ENCODE results near the gene FOXP3. TPM values are rescaled to one million over a fixed set of nuclear protein-coding genes. Genes with fewer than 3 reads are reported as not detected.

FOXP3 gene
- total RNA-seq, 1 experiment from 2014 or later: 0.26 TPM

DNA sequence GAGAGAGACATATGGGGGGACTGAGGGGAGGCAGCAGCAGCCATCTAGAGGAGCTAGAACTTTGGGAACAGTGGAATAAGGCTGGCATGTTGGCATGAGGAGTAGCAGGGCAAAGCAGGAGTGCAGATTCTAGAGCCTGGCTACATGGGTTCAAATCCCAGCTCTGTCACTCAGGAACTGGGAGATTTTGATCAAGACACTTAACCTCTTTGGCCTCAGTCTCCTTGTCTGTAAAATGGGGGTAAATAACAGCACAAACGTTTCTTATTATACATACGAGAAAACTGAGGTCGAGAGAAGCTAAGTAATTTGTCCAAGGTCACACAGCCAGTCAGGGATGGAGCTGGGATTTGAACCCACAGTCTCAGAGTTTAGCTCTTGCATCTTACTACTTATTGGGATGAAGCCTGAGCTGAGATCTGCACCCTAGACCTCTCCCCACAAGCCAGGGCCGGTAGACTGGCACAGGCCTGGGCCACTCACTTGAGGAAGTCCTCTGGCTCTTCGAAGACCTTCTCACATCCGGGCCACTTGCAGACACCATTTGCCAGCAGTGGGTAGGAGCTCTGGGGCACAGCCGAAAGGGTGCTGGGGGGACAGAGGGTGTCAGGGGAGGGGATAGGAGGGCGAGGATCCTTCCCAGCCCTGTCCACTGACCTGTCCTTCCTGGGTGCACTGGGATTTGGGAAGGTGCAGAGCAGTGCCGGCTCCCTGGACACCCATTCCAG, 8.1 kb downstream of the FOXP3 start:
- ChIA-PET POLR2A (interaction anchor here (0.7 kb wide), 1 partner anchor 298 kb away, joined by 3 read pairs; no protein-coding TSS in a partner anchor), CTCF (no interaction called here)
- no peaks in the 10 kb centered on the region for H3K9me3 ChIP-seq (ENCODE audit: control insufficient read depth, insufficient read depth, low read depth, low read length)
- BruUV-seq (replicated peaks): no TSS peak
- TF ChIP-seq, protein P1, sequence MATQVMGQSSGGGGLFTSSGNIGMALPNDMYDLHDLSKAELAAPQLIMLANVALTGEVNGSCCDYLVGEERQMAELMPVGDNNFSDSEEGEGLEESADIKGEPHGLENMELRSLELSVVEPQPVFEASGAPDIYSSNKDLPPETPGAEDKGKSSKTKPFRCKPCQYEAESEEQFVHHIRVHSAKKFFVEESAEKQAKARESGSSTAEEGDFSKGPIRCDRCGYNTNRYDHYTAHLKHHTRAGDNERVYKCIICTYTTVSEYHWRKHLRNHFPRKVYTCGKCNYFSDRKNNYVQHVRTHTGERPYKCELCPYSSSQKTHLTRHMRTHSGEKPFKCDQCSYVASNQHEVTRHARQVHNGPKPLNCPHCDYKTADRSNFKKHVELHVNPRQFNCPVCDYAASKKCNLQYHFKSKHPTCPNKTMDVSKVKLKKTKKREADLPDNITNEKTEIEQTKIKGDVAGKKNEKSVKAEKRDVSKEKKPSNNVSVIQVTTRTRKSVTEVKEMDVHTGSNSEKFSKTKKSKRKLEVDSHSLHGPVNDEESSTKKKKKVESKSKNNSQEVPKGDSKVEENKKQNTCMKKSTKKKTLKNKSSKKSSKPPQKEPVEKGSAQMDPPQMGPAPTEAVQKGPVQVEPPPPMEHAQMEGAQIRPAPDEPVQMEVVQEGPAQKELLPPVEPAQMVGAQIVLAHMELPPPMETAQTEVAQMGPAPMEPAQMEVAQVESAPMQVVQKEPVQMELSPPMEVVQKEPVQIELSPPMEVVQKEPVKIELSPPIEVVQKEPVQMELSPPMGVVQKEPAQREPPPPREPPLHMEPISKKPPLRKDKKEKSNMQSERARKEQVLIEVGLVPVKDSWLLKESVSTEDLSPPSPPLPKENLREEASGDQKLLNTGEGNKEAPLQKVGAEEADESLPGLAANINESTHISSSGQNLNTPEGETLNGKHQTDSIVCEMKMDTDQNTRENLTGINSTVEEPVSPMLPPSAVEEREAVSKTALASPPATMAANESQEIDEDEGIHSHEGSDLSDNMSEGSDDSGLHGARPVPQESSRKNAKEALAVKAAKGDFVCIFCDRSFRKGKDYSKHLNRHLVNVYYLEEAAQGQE (IDR thresholded peaks at IDR 0.05; ENCODE audit: insufficient read depth in 1 of 2, low read depth in 2 of 2, low read length in 1 of 2): no peak
- no peak for TF ChIP-seq POLR2AphosphoS5 (IDR thresholded peaks at IDR 0.05; ENCODE audit: low read depth, low read length)
- ATAC-seq (no peak), DNase-seq (ENCODE audit: low read depth, low spot score) (no peak)
- H3K27ac ChIP-seq (ENCODE audit: low read length): no peak overlapping the region
- H3K4me1 ChIP-seq (ENCODE audit: control insufficient read depth, insufficient read depth, low read length): no peaks in the 10 kb centered on the region
- no peaks in the 10 kb centered on the region for H3K36me3 ChIP-seq (ENCODE audit: control insufficient read depth, insufficient read depth, low read length)
- H3K27me3 ChIP-seq (ENCODE audit: control insufficient read depth, insufficient read depth, low read length): no peaks in the 10 kb centered on the region
- H3K4me3 ChIP-seq (ENCODE audit: low read depth in 2 of 2, low read length in 2 of 2): no peak overlapping the region
- in situ Hi-C loops (cut with HindIII; ENCODE audit: low pct_unique_long_range_greater_than_20kb, low sequenced_read_pairs): no loop called here
- intact Hi-C loops (cut with micrococcal nuclease; ENCODE audit: unreplicated experiment): no loop called here

DNA sequence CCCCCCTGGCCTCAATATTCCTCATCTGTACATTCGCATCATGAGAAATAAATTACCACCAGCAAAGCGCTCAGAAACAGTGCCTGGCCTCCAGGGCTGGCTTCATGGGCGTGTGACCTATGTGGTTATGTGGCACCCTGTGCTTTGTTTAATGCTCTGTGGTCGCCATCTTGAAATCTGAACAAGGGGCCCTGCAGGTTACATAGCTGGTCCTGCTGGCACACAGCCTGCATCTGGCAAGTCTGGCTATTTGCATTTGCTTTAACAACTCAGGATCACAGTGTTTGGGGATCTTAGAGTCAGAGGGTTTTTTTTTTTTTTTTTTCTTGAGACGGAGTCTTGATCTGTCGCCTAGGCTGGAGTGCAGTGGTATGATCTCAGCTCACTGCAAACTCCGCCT, 9.9 kb downstream of the FOXP3 start:
- Histone ChIP-seq H3K4me3 (ENCODE audit: low read depth in 2 of 2, low read length in 2 of 2) (no peak overlapping the region), H3K36me3 (ENCODE audit: control insufficient read depth, insufficient read depth, low read length) (no peaks in the 10 kb centered on the region), H3K27me3 (ENCODE audit: control insufficient read depth, insufficient read depth, low read length) (no peaks in the 10 kb centered on the region), H3K27ac (ENCODE audit: low read length) (no peak overlapping the region), H3K4me1 (ENCODE audit: control insufficient read depth, insufficient read depth, low read length) (no peaks in the 10 kb centered on the region), H3K9me3 (ENCODE audit: control insufficient read depth, insufficient read depth, low read depth, low read length) (no peaks in the 10 kb centered on the region)
- ChIA-PET POLR2A (no interaction called here), CTCF (no interaction called here)
- TF ChIP-seq SIN3A (IDR thresholded peaks at IDR 0.05; ENCODE audit: borderline replicate concordance, insufficient read depth, low read depth, low read length): no peak
- no peak for DNase-seq (ENCODE audit: low read depth, low spot score)
- intact Hi-C loops (cut with micrococcal nuclease; ENCODE audit: unreplicated experiment): no loop called here
- no TSS peak for BruUV-seq (replicated peaks)
- ATAC-seq: no peak
- in situ Hi-C loops (cut with HindIII; ENCODE audit: low pct_unique_long_range_greater_than_20kb, low sequenced_read_pairs): no loop called here

DNA sequence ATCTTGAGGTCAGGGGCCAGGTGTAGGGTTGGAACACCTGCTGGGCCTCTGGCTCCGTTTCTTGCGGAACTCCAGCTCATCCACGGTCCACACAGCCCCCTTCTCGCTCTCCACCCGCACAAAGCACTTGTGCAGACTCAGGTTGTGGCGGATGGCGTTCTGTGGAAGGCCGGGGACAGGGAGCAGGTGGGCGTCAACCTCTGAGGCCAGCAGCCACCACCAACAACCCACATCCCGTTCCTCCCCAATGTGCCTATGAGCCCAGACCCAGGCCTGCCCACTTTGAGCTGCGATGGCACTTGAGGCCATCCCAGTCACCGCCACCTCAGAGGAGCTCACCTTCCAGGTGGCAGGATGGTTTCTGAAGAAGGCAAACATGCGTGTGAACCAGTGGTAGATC, 13.2 kb downstream of the FOXP3 start:
- no peak for ATAC-seq
- H3K4me3 ChIP-seq (ENCODE audit: low read depth in 2 of 2, low read length in 2 of 2): no peak overlapping the region
- no peaks in the 10 kb centered on the region for H3K9me3 ChIP-seq (ENCODE audit: control insufficient read depth, insufficient read depth, low read depth, low read length)
- no peaks in the 10 kb centered on the region for H3K4me1 ChIP-seq (ENCODE audit: control insufficient read depth, insufficient read depth, low read length)
- CTCF ChIA-PET: interaction anchor here (0.6 kb wide), 1 partner anchor 10 kb away, joined by 3 read pairs; no protein-coding TSS in a partner anchor
- TF ChIP-seq, protein P1 (IDR thresholded peaks at IDR 0.05; ENCODE audit: insufficient read depth in 1 of 2, low read depth in 2 of 2, low read length in 1 of 2): no peak
- TF ChIP-seq TCF7L2 (IDR thresholded peaks at IDR 0.05; ENCODE audit: low read depth, low read length): no peak
- no peak for TF ChIP-seq POLR2AphosphoS5 (IDR thresholded peaks at IDR 0.05; ENCODE audit: low read depth, low read length)
- TF ChIP-seq SIN3A (IDR thresholded peaks at IDR 0.05; ENCODE audit: borderline replicate concordance, insufficient read depth, low read depth, low read length): no peak
- TF ChIP-seq, protein P2, sequence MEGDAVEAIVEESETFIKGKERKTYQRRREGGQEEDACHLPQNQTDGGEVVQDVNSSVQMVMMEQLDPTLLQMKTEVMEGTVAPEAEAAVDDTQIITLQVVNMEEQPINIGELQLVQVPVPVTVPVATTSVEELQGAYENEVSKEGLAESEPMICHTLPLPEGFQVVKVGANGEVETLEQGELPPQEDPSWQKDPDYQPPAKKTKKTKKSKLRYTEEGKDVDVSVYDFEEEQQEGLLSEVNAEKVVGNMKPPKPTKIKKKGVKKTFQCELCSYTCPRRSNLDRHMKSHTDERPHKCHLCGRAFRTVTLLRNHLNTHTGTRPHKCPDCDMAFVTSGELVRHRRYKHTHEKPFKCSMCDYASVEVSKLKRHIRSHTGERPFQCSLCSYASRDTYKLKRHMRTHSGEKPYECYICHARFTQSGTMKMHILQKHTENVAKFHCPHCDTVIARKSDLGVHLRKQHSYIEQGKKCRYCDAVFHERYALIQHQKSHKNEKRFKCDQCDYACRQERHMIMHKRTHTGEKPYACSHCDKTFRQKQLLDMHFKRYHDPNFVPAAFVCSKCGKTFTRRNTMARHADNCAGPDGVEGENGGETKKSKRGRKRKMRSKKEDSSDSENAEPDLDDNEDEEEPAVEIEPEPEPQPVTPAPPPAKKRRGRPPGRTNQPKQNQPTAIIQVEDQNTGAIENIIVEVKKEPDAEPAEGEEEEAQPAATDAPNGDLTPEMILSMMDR (IDR thresholded peaks at IDR 0.05): no peak
- no peaks in the 10 kb centered on the region for H3K27me3 ChIP-seq (ENCODE audit: control insufficient read depth, insufficient read depth, low read length)
- H3K27ac ChIP-seq (ENCODE audit: low read length): no peak overlapping the region
- intact Hi-C loops (cut with micrococcal nuclease; ENCODE audit: unreplicated experiment) (no loop called here), in situ Hi-C loops (cut with HindIII; ENCODE audit: low pct_unique_long_range_greater_than_20kb, low sequenced_read_pairs) (no loop called here)
- BruUV-seq (replicated peaks): no TSS peak
- POLR2A ChIA-PET: no interaction called here
- no peak for DNase-seq (ENCODE audit: low read depth, low spot score)
- no peaks in the 10 kb centered on the region for H3K36me3 ChIP-seq (ENCODE audit: control insufficient read depth, insufficient read depth, low read length)
